Activated B cell treated with CpG ODN at 0.5 μM for 24 hours (primary cell): ENCODE results near the gene CENPE. TPM values are rescaled to one million over a fixed set of nuclear protein-coding genes. Genes with fewer than 3 reads are reported as not detected.

Experiments
- ATAC-seq: fragments of 200-7000 bp; cut with Tn5 transposase; one replicate; pipeline ENCODE4 v1.10.0; 2021; ENCODE audit warnings: low read depth, mild to moderate bottlenecking, moderate library complexity
- CTCF ChIA-PET: fragments of 350-600 bp; sonication (Branson Sonifier 250); formaldehyde crosslinking; loops from one replicate; lab custom pipeline; 2021; ENCODE audit warnings: antibody characterized with exemption; lab: Charles Lee
- POLR2A ChIA-PET: fragments of 350-600 bp; sonication (Branson Sonifier 250); formaldehyde crosslinking; loops from one replicate; lab custom pipeline; 2021; ENCODE audit warnings: antibody characterized with exemption; lab: Charles Lee
- DNase-seq: peaks from one replicate; pipeline ENCODE4 v3.0.0; 2022
- H3K27ac Mint-ChIP-seq: one replicate; pipeline ENCODE4 v1.8.0; 2020; ENCODE audit warnings: mixed read lengths
- H3K27me3 Mint-ChIP-seq: one replicate; pipeline ENCODE4 v1.8.0; 2021; ENCODE audit warnings: mixed read lengths
- H3K36me3 Mint-ChIP-seq: one replicate; pipeline ENCODE4 v1.8.0; 2021; ENCODE audit warnings: low read depth, mixed read lengths
- H3K4me1 Mint-ChIP-seq: one replicate; pipeline ENCODE4 v1.8.0; 2021; ENCODE audit warnings: mixed read lengths
- H3K4me3 Mint-ChIP-seq: one replicate; pipeline ENCODE4 v1.8.0; 2020; ENCODE audit warnings: mild to moderate bottlenecking, mixed read lengths
- H3K9me3 Mint-ChIP-seq: one replicate; pipeline ENCODE4 v1.8.0; 2020; ENCODE audit warnings: mixed read lengths
- CTCF ChIP-seq: fragments of 200-600 bp; IDR thresholded peaks from one replicate; pipeline ENCODE4 v1.8.0; 2022; ENCODE audit warnings: antibody characterized with exemption, mild to moderate bottlenecking
- intact Hi-C: fragments of 100-400 bp; cut with micrococcal nuclease; formaldehyde crosslinking; loops from one replicate; pipeline ENCODE4 v1.15.1; 2024
- total RNA-seq: library from RNA; stranded (reverse); gene quantifications from 2 replicates; pipeline ENCODE4 v1.2.3, GENCODE V29; 2022

The CENPE gene
- total RNA-seq, 1 donor from 2014 or later: 2.5 TPM

DNA sequence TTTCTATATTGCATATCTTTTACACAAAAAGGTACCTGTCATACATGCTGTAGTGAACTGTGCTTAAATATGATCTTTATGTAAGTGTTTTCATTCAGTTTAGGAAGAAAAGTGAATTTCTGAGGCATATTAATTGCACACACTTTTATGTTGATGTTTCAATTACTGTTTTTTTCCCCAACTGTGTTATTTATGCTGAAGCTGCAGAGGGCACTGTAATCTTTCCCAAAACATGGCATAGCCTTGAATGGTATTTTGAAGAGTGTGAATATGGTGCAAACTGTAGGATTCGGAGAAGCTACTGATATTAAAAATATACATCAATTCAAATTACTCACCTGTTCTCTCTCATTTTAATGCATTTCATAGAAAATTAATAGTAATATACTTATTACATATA, 6.0 kb upstream of the CENPE start:
- Mint-ChIP-seq H3K27me3 (no peaks in the 10 kb centered on the region), H3K36me3 (no peaks in the 10 kb centered on the region), H3K4me3 (no peak overlapping the region), H3K9me3 (no peaks in the 10 kb centered on the region), H3K27ac (no peak overlapping the region), H3K4me1 (no peaks in the 10 kb centered on the region)
- ATAC-seq: no peak
- ChIA-PET CTCF (no interaction called here), POLR2A (no interaction called here)
- DNase-seq: no peak
- intact Hi-C loops: no loop called here
- TF ChIP-seq CTCF: no peak

DNA sequence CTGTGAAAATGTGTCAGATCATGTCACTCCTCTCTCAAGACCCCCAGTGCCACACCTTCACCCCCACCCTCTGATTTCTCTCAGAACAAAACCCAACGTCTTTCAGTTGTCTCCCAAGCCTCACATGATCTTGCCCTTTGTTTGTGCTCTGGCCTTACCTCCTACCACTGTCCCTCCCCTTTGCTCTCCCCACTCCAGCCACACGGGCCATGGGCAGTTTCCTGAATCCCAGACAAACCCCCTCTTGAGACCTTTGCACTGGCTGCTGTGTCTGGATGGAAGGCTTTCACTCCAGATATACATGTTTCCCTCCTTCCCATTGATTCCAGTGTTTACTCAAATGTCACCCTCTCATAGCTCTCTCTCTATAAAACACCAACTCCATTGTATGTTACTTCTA, 3.6 kb upstream of the CENPE start:
- H3K4me3 Mint-ChIP-seq: no peak overlapping the region
- ChIA-PET POLR2A (no interaction called here), CTCF (no interaction called here)
- H3K36me3 Mint-ChIP-seq: no peaks in the 10 kb centered on the region
- DNase-seq (no peak), ATAC-seq (no peak)
- H3K27me3 Mint-ChIP-seq: no peaks in the 10 kb centered on the region
- intact Hi-C loops: no loop called here
- no peak for TF ChIP-seq CTCF
- peaks cover 10% of the 10 kb centered on the region for H3K4me1 Mint-ChIP-seq
- no peak overlapping the region for H3K27ac Mint-ChIP-seq
- H3K9me3 Mint-ChIP-seq: no peaks in the 10 kb centered on the region

GRCh38 chr4:103201253-103201652, 3.1 kb upstream of the CENPE start:
- no peak for ATAC-seq
- CTCF ChIA-PET: no interaction called here
- no peaks in the 10 kb centered on the region for H3K36me3 Mint-ChIP-seq
- POLR2A ChIA-PET: no interaction called here
- no peak for TF ChIP-seq CTCF
- no peaks in the 10 kb centered on the region for H3K27me3 Mint-ChIP-seq
- no peak for DNase-seq
- peaks cover 10% of the 10 kb centered on the region for H3K4me1 Mint-ChIP-seq
- no peak overlapping the region for H3K4me3 Mint-ChIP-seq
- no peak overlapping the region for H3K27ac Mint-ChIP-seq
- intact Hi-C loops: no loop called here
- no peaks in the 10 kb centered on the region for H3K9me3 Mint-ChIP-seq

DNA sequence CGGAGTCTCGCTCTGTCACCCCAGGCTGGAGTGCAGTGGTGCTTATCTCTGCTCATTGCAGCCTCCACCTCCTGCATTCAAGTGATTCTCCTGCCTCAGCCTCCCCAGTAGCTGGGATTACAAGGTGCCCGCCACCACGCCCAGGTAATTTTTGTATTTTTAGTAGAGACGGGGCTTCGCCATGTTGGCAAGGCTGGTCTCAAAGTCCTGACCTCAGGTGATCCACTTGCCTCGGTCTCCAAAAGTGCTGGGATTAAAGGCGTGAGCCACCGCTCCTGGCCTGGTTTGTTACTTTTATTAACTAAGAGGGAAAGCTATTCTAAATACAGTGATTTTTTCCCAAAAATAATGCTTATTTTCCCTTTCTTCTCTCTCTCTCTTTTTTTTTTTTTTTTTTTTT, 866 bp upstream of the CENPE start:
- no peaks in the 10 kb centered on the region for H3K27me3 Mint-ChIP-seq
- H3K27ac Mint-ChIP-seq: peak overlapping the region; percentile 5
- no peaks in the 10 kb centered on the region for H3K36me3 Mint-ChIP-seq
- ATAC-seq: no peak
- H3K4me1 Mint-ChIP-seq: peaks cover 10% of the 10 kb centered on the region
- ChIA-PET POLR2A (no interaction called here), CTCF (no interaction called here)
- H3K4me3 Mint-ChIP-seq: peak overlapping the region; percentile 93
- H3K9me3 Mint-ChIP-seq: no peaks in the 10 kb centered on the region
- no peak for DNase-seq
- no peak for TF ChIP-seq CTCF
- intact Hi-C loops: loop anchor here (2.0 to 5.0 kb wide), 3 partner anchors 330 to 768 kb away; partner anchors contain the start of genes CISD2 and UBE2D3

- H3K27ac Mint-ChIP-seq: peak overlapping the region; percentile 51
- H3K9me3 Mint-ChIP-seq: no peaks in the 10 kb centered on the region
- peaks cover 10% of the 10 kb centered on the region for H3K4me1 Mint-ChIP-seq
- H3K27me3 Mint-ChIP-seq: no peaks in the 10 kb centered on the region
- POLR2A ChIA-PET: no interaction called here
- intact Hi-C loops: loop anchor here (1.0 to 5.0 kb wide), 6 partner anchors 98 to 852 kb away; partner anchors contain the start of genes BDH2, CISD2, SLC39A8 and SLC9B1
- CTCF ChIA-PET: no interaction called here
- DNase-seq: no peak
- peak; percentile 10 for ATAC-seq
- no peaks in the 10 kb centered on the region for H3K36me3 Mint-ChIP-seq
- peak overlapping the region; percentile 93 for H3K4me3 Mint-ChIP-seq
- no peak for TF ChIP-seq CTCF
Observed at GRCh38 chr4:103197765-103198110, 405 bp downstream of the CENPE start.
